ENCODE data around the gene OSBP2. TPM values are rescaled to one million over a fixed set of nuclear protein-coding genes. Genes with fewer than 3 reads are reported as not detected.

Gene OSBP2
- total and polyA plus RNA-seq, 2 of the 13 experiments (the other 11 are each of a cell fraction or from before 2014, with no cell fraction given) = 5.0 to 7.7 TPM

DNA sequence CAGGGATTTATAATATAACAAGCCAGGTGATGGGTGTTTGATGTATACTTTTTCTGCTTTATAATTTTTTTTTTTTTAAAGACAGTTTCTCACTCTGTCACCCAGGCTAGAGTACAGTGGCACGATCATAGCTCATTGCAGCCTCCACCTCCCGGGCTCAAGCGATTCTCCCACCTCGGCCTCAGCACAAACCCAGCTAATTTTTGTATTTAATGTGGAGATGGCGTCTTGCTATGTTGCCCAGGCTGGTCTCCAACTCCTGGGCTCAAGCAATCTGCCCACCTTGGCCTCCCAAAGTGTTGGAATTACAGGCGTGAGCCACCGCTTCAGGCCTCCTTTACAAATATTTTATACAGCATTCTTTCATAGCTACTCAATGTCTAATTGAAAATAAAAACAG is 225.3 kb downstream of the OSBP2 start (continued):
- TF ChIP-seq, protein P1, sequence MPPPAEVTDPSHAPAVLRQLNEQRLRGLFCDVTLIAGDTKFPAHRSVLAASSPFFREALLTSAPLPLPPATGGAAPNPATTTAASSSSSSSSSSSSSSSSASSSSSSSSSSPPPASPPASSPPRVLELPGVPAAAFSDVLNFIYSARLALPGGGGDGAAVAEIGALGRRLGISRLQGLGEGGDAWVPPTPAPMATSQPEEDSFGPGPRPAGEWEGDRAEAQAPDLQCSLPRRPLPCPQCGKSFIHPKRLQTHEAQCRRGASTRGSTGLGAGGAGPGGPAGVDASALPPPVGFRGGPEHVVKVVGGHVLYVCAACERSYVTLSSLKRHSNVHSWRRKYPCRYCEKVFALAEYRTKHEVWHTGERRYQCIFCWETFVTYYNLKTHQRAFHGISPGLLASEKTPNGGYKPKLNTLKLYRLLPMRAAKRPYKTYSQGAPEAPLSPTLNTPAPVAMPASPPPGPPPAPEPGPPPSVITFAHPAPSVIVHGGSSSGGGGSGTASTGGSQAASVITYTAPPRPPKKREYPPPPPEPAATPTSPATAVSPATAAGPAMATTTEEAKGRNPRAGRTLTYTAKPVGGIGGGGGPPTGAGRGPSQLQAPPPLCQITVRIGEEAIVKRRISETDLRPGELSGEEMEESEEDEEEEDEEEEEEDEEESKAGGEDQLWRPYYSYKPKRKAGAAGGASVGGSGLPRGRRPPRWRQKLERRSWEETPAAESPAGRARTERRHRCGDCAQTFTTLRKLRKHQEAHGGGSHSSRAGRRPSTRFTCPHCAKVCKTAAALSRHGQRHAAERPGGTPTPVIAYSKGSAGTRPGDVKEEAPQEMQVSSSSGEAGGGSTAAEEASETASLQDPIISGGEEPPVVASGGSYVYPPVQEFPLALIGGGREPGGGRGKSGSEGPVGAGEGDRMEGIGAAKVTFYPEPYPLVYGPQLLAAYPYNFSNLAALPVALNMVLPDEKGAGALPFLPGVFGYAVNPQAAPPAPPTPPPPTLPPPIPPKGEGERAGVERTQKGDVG (CRISPR knock-in tag; IDR thresholded peaks at IDR 0.05; ENCODE audit: borderline replicate concordance) = no peak
- TF ChIP-seq, protein P2, sequence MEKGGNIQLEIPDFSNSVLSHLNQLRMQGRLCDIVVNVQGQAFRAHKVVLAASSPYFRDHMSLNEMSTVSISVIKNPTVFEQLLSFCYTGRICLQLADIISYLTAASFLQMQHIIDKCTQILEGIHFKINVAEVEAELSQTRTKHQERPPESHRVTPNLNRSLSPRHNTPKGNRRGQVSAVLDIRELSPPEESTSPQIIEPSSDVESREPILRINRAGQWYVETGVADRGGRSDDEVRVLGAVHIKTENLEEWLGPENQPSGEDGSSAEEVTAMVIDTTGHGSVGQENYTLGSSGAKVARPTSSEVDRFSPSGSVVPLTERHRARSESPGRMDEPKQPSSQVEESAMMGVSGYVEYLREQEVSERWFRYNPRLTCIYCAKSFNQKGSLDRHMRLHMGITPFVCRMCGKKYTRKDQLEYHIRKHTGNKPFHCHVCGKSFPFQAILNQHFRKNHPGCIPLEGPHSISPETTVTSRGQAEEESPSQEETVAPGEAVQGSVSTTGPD (CRISPR knock-in tag; IDR thresholded peaks at IDR 0.05) = no peak

DNA sequence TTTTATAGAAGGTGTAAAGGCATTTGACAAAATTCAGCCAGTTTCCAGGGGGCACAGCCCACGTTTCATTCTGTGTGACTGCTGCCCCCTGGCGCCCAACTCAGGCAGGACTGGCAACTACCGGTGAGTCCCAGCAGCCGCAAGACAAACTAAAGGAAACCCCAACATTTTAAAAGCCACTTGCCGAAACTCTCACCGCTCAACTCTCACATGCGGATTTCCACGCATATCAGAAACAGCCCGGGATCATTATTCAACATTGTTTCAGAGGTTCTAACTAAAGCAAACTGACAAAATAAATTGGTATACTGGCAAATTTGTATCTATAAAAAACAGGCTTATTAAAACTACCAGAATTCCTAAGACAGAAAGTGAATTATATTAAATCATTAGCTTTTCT is 225.7 kb downstream of the OSBP2 start:
- in situ Hi-C loops (cut with HindIII; ENCODE audit: extremely low pct_ligation_motif_present, low pct_unique_long_range_greater_than_20kb) = loop anchor here (5.0 kb wide), 1 partner anchor 158 kb away; no protein-coding TSS in a partner anchor
- no peak overlapping the region for H3K27ac ChIP-seq (ENCODE audit: extremely low read length, insufficient read depth, low read length)
- H3K36me3 ChIP-seq (replicated peaks in 1 of 2; ENCODE audit: control insufficient read depth in 1 of 2, insufficient read depth in 2 of 2, low read length in 2 of 2) = peaks cover 2 to 10% of the 10 kb centered on the region in 2 experiments; a peak in 2 of 5 replicates
- H3K4me3 ChIP-seq (replicated peaks in 1 of 3; ENCODE audit: insufficient read depth in 1 of 3, low read depth in 2 of 3, low read length in 3 of 3) = no peak overlapping the region
- peak; percentile 79 for ATAC-seq
- no peak overlapping the region for H3K4me2 ChIP-seq (ENCODE audit: low read depth, low read length)
- no TSS peak for BruUV-seq (replicated peaks)
- no peaks in the 10 kb centered on the region; the same call in 1 of the 2 replicates for H4K20me1 ChIP-seq (ENCODE audit: insufficient read depth, low read length)
- POLR2A ChIA-PET = interaction anchor here (0.6 kb wide), 1 partner anchor 370 kb away, joined by 3 read pairs; no protein-coding TSS in a partner anchor
- CTCF ChIA-PET (ENCODE audit: low intra/inter-chr PET ratio, low total read pairs) = interaction anchor here (1.0 to 3.5 kb wide), 3 partner anchors 30 to 229 kb away, joined by 3 to 37 read pairs (median 3); no protein-coding TSS in a partner anchor
- DNase-seq (ENCODE audit: low spot score) = peak; percentile 32
- peaks cover 5% of the 10 kb centered on the region for H3K9me3 ChIP-seq (ENCODE audit: low read length)
- peak; percentile 40 for FAIRE-seq
- WGBS (ENCODE audit: low lambda C conversion rate) = 4% methylated on average over 9 of the region's 9 CpGs
- H2AFZ ChIP-seq (ENCODE audit: low read length) = no peak overlapping the region
- no peak overlapping the region for H3K9ac ChIP-seq (ENCODE audit: insufficient read depth, low read depth, low read length)
- no peaks in the 10 kb centered on the region for H3K79me2 ChIP-seq (ENCODE audit: insufficient read depth, low read length)
- no peaks in the 10 kb centered on the region for H3K27me3 ChIP-seq (ENCODE audit: control insufficient read depth in 1 of 2, insufficient read depth in 2 of 2, low read length in 2 of 2)
- 0 out of 2 replicates have a peak, but pooled peaks cover 5% of the 10 kb centered on the region for H3K4me1 ChIP-seq (ENCODE audit: insufficient read depth, low read length)
- intact Hi-C loops (cut with micrococcal nuclease; ENCODE audit: unreplicated experiment) = loop anchor here (1.0 kb wide), 1 partner anchor 157 kb away; no protein-coding TSS in a partner anchor
- TF ChIP-seq, protein P3, sequence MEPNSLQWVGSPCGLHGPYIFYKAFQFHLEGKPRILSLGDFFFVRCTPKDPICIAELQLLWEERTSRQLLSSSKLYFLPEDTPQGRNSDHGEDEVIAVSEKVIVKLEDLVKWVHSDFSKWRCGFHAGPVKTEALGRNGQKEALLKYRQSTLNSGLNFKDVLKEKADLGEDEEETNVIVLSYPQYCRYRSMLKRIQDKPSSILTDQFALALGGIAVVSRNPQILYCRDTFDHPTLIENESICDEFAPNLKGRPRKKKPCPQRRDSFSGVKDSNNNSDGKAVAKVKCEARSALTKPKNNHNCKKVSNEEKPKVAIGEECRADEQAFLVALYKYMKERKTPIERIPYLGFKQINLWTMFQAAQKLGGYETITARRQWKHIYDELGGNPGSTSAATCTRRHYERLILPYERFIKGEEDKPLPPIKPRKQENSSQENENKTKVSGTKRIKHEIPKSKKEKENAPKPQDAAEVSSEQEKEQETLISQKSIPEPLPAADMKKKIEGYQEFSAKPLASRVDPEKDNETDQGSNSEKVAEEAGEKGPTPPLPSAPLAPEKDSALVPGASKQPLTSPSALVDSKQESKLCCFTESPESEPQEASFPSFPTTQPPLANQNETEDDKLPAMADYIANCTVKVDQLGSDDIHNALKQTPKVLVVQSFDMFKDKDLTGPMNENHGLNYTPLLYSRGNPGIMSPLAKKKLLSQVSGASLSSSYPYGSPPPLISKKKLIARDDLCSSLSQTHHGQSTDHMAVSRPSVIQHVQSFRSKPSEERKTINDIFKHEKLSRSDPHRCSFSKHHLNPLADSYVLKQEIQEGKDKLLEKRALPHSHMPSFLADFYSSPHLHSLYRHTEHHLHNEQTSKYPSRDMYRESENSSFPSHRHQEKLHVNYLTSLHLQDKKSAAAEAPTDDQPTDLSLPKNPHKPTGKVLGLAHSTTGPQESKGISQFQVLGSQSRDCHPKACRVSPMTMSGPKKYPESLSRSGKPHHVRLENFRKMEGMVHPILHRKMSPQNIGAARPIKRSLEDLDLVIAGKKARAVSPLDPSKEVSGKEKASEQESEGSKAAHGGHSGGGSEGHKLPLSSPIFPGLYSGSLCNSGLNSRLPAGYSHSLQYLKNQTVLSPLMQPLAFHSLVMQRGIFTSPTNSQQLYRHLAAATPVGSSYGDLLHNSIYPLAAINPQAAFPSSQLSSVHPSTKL (CRISPR knock-in tag; IDR thresholded peaks at IDR 0.05) = no peak
- TF ChIP-seq ZBTB7A (CRISPR knock-in tag; IDR thresholded peaks at IDR 0.05) (no peak), ZNF598 (CRISPR knock-in tag; IDR thresholded peaks at IDR 0.05; ENCODE audit: borderline replicate concordance) (no peak), XRCC5 (optimal IDR thresholded peaks at IDR 0.05; ENCODE audit: low read length) (peak; percentile 57), ATM (IDR thresholded peaks at IDR 0.05; ENCODE audit: borderline replicate concordance) (no peak), ZNF776 (CRISPR knock-in tag; IDR thresholded peaks at IDR 0.05) (no peak)
